ENCODE measurements around the gene ABCC8. TPM values are rescaled to one million over a fixed set of nuclear protein-coding genes. Genes with fewer than 3 reads are reported as not detected.

ABCC8 gene
- total RNA-seq, 1 experiment from 2014 or later: not detected

GRCh38 chr11:17408026-17408425 lies 68.6 kb downstream of the ABCC8 start:
- Histone ChIP-seq H3K27me3 (replicated peaks; ENCODE audit: insufficient read depth, low read depth, low read length, poor library complexity) (no peaks in the 10 kb centered on the region), H3K4me3 (ENCODE audit: low read depth, low read length, poor library complexity, severe bottlenecking) (no peak overlapping the region), H3K9me3 (ENCODE audit: low read depth, low read length, poor library complexity, severe bottlenecking) (no peaks in the 10 kb centered on the region), H3K27ac (ENCODE audit: low read depth, low read length, poor library complexity, severe bottlenecking) (no peak overlapping the region), H3K4me1 (ENCODE audit: insufficient read depth, low read length, poor library complexity, severe bottlenecking) (no peaks in the 10 kb centered on the region), H3K36me3 (ENCODE audit: insufficient read depth, low read length, poor library complexity, severe bottlenecking) (no peaks in the 10 kb centered on the region)
- intact Hi-C loops (cut with micrococcal nuclease; ENCODE audit: unreplicated experiment): no loop called here
- ChIA-PET POLR2A (ENCODE audit: low non-redundant PET) (no interaction called here), CTCF (no interaction called here)
- DNase-seq (ENCODE audit: low spot score): no peak
- no TSS peak for BruUV-seq (replicated peaks)
- no peak for TF ChIP-seq EZH2 (IDR thresholded peaks at IDR 0.05; ENCODE audit: borderline replicate concordance, low read depth, low read length, poor library complexity, severe bottlenecking)
- no peak for TF ChIP-seq CTCF (conservative IDR thresholded peaks at IDR 0.05; ENCODE audit: low read depth, low read length)

GRCh38 chr11:17407575-17407974 lies 69.1 kb downstream of the ABCC8 start:
- no peak for DNase-seq (ENCODE audit: low spot score)
- intact Hi-C loops (cut with micrococcal nuclease; ENCODE audit: unreplicated experiment): no loop called here
- CTCF ChIA-PET: no interaction called here
- TF ChIP-seq CTCF (conservative IDR thresholded peaks at IDR 0.05; ENCODE audit: low read depth, low read length): no peak
- TF ChIP-seq EZH2 (IDR thresholded peaks at IDR 0.05; ENCODE audit: borderline replicate concordance, low read depth, low read length, poor library complexity, severe bottlenecking): no peak
- no peaks in the 10 kb centered on the region for H3K4me1 ChIP-seq (ENCODE audit: insufficient read depth, low read length, poor library complexity, severe bottlenecking)
- H3K4me3 ChIP-seq (ENCODE audit: low read depth, low read length, poor library complexity, severe bottlenecking): no peak overlapping the region
- H3K36me3 ChIP-seq (ENCODE audit: insufficient read depth, low read length, poor library complexity, severe bottlenecking): no peaks in the 10 kb centered on the region
- no peak overlapping the region for H3K27ac ChIP-seq (ENCODE audit: low read depth, low read length, poor library complexity, severe bottlenecking)
- H3K9me3 ChIP-seq (ENCODE audit: low read depth, low read length, poor library complexity, severe bottlenecking): no peaks in the 10 kb centered on the region
- no TSS peak for BruUV-seq (replicated peaks)
- H3K27me3 ChIP-seq (replicated peaks; ENCODE audit: insufficient read depth, low read depth, low read length, poor library complexity): no peaks in the 10 kb centered on the region
- POLR2A ChIA-PET (ENCODE audit: low non-redundant PET): no interaction called here

GRCh38 chr11:17406818-17407149 lies 69.9 kb downstream of the ABCC8 start:
- TF ChIP-seq EZH2 (IDR thresholded peaks at IDR 0.05; ENCODE audit: borderline replicate concordance, low read depth, low read length, poor library complexity, severe bottlenecking) (no peak), CTCF (conservative IDR thresholded peaks at IDR 0.05; ENCODE audit: low read depth, low read length) (no peak)
- POLR2A ChIA-PET (ENCODE audit: low non-redundant PET): no interaction called here
- no peaks in the 10 kb centered on the region for H3K4me1 ChIP-seq (ENCODE audit: insufficient read depth, low read length, poor library complexity, severe bottlenecking)
- no peaks in the 10 kb centered on the region for H3K9me3 ChIP-seq (ENCODE audit: low read depth, low read length, poor library complexity, severe bottlenecking)
- DNase-seq (ENCODE audit: low spot score): no peak
- H3K27ac ChIP-seq (ENCODE audit: low read depth, low read length, poor library complexity, severe bottlenecking): no peak overlapping the region
- H3K36me3 ChIP-seq (ENCODE audit: insufficient read depth, low read length, poor library complexity, severe bottlenecking): no peaks in the 10 kb centered on the region
- no peaks in the 10 kb centered on the region for H3K27me3 ChIP-seq (replicated peaks; ENCODE audit: insufficient read depth, low read depth, low read length, poor library complexity)
- intact Hi-C loops (cut with micrococcal nuclease; ENCODE audit: unreplicated experiment): no loop called here
- CTCF ChIA-PET: no interaction called here
- no TSS peak for BruUV-seq (replicated peaks)
- H3K4me3 ChIP-seq (ENCODE audit: low read depth, low read length, poor library complexity, severe bottlenecking): no peak overlapping the region
